GM19372 (cell line): ENCODE data around the gene NYAP2.

Experiments used
- ATAC-seq: cut with Tn5 transposase; IDR thresholded peaks from one replicate; pipeline ENCODE4 v1.9.1; 2021; ENCODE audit warnings: mild to moderate bottlenecking, low read depth, moderate library complexity; ENCODE audit not compliant: unreplicated experiment

NYAP2 gene

GRCh38 chr2:225425284-225425683 is 25.8 kb downstream of the NYAP2 start:
- ATAC-seq = no peak

DNA sequence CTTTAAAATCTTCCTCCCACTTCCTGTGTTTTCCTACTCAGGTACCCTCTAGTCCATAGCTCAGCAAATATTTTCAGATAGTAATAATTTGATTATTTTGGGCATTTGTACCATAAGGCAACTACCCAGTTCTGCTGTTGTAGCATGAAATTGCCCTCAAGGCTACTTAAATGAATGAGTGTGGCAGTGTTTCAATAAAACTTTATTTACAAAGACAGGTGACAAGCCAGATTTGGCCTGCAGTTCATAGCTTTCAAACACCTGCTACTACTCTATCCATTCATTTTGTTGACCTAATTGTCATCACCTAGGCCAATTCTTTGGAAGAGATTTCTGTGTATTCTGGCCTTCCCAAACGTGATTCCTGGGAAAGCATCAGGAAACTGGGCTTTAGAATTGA is 28.9 kb downstream of the NYAP2 start:
- no peak for ATAC-seq

- ATAC-seq = no peak
Measured at GRCh38 chr2:225429717-225430116, 30.2 kb downstream of the NYAP2 start.

DNA sequence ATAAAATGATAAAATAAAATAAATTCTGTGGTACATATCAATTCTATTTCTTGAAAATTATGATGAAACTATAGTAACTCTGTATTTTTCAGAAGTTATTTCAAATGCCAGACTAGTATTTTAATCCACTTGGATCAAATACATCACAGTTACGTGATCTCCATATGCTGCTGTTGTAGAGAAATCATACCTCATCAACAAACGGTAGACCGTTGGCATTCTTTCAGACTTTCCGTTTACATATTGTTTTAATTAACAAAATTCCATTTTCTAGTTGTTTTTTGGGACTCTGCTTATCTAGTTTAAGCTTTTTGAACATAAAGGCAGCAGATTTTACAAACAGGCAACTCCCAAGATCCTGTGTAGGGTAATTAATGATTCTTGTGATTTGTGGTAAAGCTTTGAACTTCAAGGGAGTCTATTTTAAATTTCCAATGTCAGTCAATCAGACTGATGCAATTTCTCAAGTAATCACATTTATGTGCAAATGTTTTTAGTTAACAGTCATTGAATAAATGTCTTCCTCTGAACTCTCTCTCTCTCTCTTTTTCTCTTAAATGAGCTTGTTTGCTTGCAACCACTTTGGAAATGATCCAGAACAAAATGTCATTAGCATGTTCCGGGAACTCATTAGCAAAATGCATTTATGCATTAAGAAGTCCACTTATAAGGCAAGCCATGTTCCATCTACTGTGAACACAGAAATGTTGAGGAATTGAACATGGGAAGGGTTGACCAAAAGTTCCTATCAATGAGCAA is 31.8 kb downstream of the NYAP2 start:
- ATAC-seq = no peak

DNA sequence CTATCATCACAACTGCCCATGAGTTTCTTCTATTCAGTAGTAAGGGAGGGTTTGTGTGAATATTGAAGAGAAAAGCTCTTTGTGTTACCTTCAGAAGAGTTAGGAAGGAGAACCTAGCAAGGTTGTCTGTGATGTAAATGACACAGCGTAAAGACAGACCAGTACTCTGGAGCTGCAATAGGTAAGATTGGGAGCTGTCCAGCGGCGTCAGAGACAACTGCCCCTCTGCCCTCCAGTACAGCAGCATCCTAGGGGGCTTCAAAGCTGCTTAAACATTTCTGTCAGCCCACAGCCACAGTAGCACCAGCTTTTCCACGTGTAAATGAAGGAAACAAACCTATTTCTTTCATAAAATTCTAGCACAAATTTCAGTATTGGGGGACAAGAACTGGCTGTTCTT is 34.5 kb downstream of the NYAP2 start:
- ATAC-seq = no peak

GRCh38 chr2:225437319-225437718 is 37.8 kb downstream of the NYAP2 start:
- no peak for ATAC-seq

DNA sequence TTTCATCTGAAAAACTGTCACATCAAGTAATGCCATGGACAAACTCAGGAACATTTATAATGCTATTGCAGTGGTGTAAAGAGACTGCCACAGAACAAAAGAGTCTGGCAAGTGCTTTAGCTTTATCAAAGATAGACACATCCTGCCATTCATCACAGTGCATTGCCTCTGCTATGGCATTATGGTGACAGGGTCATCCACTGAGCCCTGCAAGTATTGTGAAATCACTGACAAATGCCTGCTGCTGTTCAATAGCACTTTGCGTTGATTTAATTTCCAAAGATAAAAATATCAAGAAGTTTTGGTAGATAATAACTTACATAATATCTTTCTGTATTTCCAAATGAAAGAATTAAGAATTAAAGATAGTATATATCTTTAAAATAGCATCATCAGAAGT is 38.7 kb downstream of the NYAP2 start:
- no peak for ATAC-seq

GRCh38 chr2:225452677-225453076 is 53.2 kb downstream of the NYAP2 start:
- ATAC-seq = no peak

GRCh38 chr2:225454412-225454811 is 54.9 kb downstream of the NYAP2 start:
- ATAC-seq = no peak

DNA sequence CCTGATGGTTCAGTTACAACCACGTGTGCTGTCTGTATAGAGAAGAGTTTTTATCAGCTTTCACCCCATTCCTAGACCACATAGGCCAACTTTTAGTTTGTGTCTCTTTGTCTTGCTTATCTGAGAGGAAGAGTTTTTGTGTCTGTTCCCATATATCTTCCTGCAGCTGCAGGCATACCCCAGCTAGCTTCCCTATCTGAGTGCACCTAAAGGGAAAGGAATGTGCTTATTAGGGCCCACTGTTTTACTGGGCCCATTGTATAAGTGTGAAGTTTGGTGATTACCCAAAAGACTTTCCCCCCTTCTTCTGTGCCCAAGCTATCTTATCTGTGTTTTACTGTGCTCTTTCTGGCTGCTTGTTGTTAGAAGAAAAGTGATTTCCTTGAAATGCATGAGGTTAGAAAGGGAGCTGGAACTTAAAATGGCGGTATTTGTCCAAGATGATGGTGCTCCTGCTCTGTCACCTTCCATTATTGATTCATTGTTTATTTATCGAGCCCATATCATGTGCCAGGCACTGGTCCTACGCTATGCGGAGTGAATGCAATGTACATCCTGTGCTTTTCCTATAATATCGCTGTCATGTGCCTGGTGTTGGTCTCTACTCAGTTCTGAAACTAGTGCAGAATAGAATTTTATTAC is 57.2 kb downstream of the NYAP2 start:
- no peak for ATAC-seq

GRCh38 chr2:225457482-225457881 is 58.0 kb downstream of the NYAP2 start:
- no peak for ATAC-seq

GRCh38 chr2:225458431-225459117 is 59.1 kb downstream of the NYAP2 start:
- no peak for ATAC-seq

DNA sequence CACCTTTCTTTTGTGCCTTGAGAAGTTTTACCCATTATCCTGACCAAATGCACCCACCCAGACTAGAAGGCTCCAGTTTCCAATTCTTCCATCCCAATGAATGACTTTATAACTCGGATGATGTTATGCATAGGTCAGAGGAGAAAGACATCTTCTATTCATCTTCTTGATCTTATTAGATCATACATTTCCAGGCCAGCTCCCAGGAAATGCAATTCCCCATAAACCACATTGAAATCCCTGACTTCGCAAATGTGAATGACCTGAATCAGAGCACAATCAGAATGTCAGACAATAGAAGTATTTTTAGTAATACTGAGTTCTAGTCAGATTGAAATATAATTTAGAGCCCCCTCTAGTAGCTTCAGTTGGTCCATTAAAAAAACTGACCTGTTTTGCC is 62.9 kb downstream of the NYAP2 start:
- no peak for ATAC-seq

DNA sequence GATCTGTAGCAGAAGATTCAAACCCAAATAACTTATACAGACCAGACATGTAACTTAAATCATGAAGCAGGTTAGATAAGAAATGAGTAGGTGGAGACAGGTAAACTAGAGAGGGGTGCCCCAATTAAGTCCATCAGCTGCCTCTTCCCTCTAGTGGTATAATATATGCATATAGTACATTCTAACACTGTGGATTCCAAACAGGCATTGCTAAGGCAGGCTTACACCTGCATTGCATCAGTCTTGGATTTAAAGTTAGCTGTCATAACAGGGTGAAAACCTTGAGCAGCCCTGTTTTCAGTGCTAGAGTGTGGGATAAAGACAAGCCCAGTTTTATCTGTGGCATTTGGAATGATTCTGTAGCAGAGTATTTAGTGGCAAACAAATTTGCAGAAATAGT is 63.4 kb downstream of the NYAP2 start:
- ATAC-seq = no peak

GRCh38 chr2:225463449-225463848 is 63.9 kb downstream of the NYAP2 start:
- ATAC-seq = no peak

- ATAC-seq = peak; percentile 77
Measured at GRCh38 chr2:225464346-225465025, 65.0 kb downstream of the NYAP2 start.

DNA sequence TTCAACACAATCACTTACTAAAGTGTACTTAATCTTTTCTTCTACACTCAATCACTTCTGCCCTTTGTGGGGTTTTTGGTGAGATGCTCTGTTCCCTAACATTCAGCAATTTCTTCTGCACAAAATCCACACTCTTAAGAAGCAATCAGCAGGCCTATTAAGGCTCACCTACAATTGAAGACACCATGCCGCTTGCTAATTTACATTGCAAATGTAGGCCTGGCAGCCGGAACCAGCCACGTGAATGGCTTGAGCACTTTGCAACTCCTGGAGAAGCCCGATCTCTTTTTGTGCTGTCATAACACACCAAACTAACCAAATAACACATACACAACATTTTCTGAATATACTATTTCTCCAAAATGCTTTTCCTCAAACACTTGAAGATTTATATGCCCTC is 66.3 kb downstream of the NYAP2 start:
- no peak for ATAC-seq

DNA sequence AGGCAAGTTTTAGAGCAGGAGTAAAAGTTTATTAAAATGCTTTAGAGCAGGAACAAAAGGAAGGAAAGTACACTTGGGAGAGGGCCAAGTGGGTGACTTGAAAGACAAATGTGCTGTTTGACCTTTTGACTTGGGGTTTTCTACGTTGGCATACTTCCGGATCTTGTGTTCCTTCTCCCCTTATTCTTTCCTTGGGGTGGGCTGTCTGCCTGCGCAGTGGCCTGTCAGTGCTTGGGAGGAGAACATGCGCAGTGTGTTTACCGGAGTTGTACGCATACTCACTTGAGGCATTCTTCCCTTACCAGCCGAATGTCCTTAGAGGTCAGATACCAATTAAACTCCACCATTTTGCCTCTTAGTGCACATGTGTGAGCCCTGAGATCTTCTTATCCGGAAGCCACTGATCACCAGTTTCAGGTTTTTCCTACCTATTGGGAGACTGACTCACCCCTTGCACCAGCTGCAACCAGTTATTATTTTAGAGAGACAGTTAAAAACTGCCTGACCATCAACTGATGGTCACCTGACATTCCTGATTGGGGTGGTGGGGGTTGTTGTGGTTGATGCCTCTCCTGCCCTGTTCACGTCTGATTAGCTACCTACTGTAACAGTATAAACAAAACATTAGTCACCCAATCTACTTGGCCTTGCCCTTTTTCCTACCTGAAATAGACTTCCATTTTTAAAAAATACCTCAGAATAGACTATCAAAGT is 67.5 kb downstream of the NYAP2 start:
- no peak for ATAC-seq

DNA sequence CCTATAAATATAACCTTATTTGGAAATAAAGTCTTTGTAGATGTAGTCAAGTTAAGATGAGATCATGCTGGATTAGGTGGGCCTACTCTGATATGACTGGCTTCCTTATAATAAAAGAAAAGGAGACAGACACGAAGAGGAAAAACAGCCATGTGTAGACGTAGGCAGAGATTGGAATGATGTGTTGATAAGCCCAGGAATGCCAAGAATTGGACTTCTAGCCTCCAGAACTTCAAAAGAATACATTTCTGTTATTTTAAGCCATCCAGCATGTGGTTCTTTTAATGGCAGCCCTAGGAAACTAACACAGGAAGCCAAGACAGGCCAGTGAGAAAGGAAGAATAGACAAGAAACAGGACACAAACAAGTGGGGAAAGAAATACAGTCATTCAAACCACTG is 68.6 kb downstream of the NYAP2 start:
- ATAC-seq = no peak

DNA sequence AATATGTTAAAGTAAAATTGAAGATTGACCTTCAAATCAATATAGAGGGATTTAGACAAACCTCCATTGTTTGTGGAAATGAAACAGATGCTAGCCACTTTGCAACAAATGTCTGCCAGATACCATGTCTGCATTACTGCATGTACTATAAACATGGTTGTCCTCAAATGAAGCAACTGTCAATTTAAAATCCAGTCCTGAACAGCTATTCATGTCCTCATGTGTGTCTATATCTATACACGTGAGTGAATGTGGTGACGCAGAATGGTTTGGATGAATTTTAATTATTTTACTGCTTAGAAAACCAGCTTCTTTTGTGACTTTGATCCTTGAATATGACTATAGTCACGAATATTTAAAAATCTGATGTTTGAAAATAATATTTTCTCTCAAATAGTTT is 71.5 kb downstream of the NYAP2 start:
- no peak for ATAC-seq

GRCh38 chr2:225471482-225471881 is 72.0 kb downstream of the NYAP2 start:
- no peak for ATAC-seq
